ENCODE results near the gene RNF208.

RNF208 gene

GRCh38 chr9:137234758-137235423 is 12.9 kb upstream of the RNF208 start:
- peaks cover 36% of the 10 kb centered on the region for H3K4me1 ChIP-seq (ENCODE audit: insufficient read depth, low read length)
- no peak overlapping the region for H3K4me3 ChIP-seq (ENCODE audit: low read depth in 1 of 2, low read length in 2 of 2)
- no peak overlapping the region for H3K9ac ChIP-seq (ENCODE audit: low read length)
- peaks cover 4 to 45% of the 10 kb centered on the region in 2 donors for H3K27me3 ChIP-seq (ENCODE audit: control insufficient read depth in 1 of 2, insufficient read depth in 2 of 2, low read length in 2 of 2)
- H3K9me3 ChIP-seq (ENCODE audit: low read length), result no peaks in the 10 kb centered on the region
- H3K27ac ChIP-seq (ENCODE audit: low read depth, low read length), result no peak overlapping the region
- H3K36me3 ChIP-seq (ENCODE audit: insufficient read depth, low read length), result peaks cover 5% of the 10 kb centered on the region

GRCh38 chr9:137234055-137234697 is 12.1 kb upstream of the RNF208 start:
- Histone ChIP-seq H3K27ac (ENCODE audit: low read depth, low read length) (no peak overlapping the region), H3K4me1 (ENCODE audit: insufficient read depth, low read length) (peaks cover 35% of the 10 kb centered on the region), H3K27me3 (ENCODE audit: control insufficient read depth in 1 of 2, insufficient read depth in 2 of 2, low read length in 2 of 2) (peaks cover 4 to 52% of the 10 kb centered on the region in 2 donors), H3K4me3 (ENCODE audit: low read depth in 1 of 2, low read length in 2 of 2) (no peak overlapping the region), H3K9me3 (ENCODE audit: low read length) (no peaks in the 10 kb centered on the region), H3K9ac (ENCODE audit: low read length) (no peak overlapping the region), H3K36me3 (ENCODE audit: insufficient read depth, low read length) (peaks cover 5% of the 10 kb centered on the region)

- Histone ChIP-seq H3K4me1 (ENCODE audit: insufficient read depth, low read length) (peaks cover 27% of the 10 kb centered on the region), H3K9me3 (ENCODE audit: low read length) (no peaks in the 10 kb centered on the region), H3K4me3 (ENCODE audit: low read depth in 1 of 2, low read length in 2 of 2) (no peak overlapping the region), H3K9ac (ENCODE audit: low read length) (no peak overlapping the region), H3K27ac (ENCODE audit: low read depth, low read length) (no peak overlapping the region), H3K27me3 (ENCODE audit: control insufficient read depth in 1 of 2, insufficient read depth in 2 of 2, low read length in 2 of 2) (peaks cover 4 to 60% of the 10 kb centered on the region in 2 donors), H3K36me3 (ENCODE audit: insufficient read depth, low read length) (no peaks in the 10 kb centered on the region)
Measured at GRCh38 chr9:137233143-137233980, 11.3 kb upstream of the RNF208 start.

- no peak overlapping the region for H3K4me3 ChIP-seq (ENCODE audit: low read depth in 1 of 2, low read length in 2 of 2)
- no peak overlapping the region for H3K9ac ChIP-seq (ENCODE audit: low read length)
Measured at GRCh38 chr9:137232510-137232909, 10.5 kb upstream of the RNF208 start.

GRCh38 chr9:137232101-137232500 is 10.1 kb upstream of the RNF208 start:
- H3K27me3 ChIP-seq (ENCODE audit: control insufficient read depth in 1 of 2, insufficient read depth in 2 of 2, low read length in 2 of 2), result peaks cover 4 to 70% of the 10 kb centered on the region in 2 donors
- peaks cover 18% of the 10 kb centered on the region for H3K4me1 ChIP-seq (ENCODE audit: insufficient read depth, low read length)
- H3K9me3 ChIP-seq (ENCODE audit: low read length), result no peaks in the 10 kb centered on the region
- no peaks in the 10 kb centered on the region for H3K36me3 ChIP-seq (ENCODE audit: insufficient read depth, low read length)
- no peak overlapping the region for H3K27ac ChIP-seq (ENCODE audit: low read depth, low read length)
- H3K4me3 ChIP-seq (ENCODE audit: low read depth in 1 of 2, low read length in 2 of 2), result no peak overlapping the region
- H3K9ac ChIP-seq (ENCODE audit: low read length), result no peak overlapping the region

More at GRCh38 chr9:137232510-137232909, 10.5 kb upstream of the RNF208 start:
- Histone ChIP-seq H3K27me3 (ENCODE audit: control insufficient read depth in 1 of 2, insufficient read depth in 2 of 2, low read length in 2 of 2) (peaks cover 4 to 65% of the 10 kb centered on the region in 2 donors), H3K9me3 (ENCODE audit: low read length) (no peaks in the 10 kb centered on the region), H3K36me3 (ENCODE audit: insufficient read depth, low read length) (no peaks in the 10 kb centered on the region), H3K4me1 (ENCODE audit: insufficient read depth, low read length) (peaks cover 19% of the 10 kb centered on the region), H3K27ac (ENCODE audit: low read depth, low read length) (no peak overlapping the region)

GRCh38 chr9:137231372-137232039 is 9.5 kb upstream of the RNF208 start:
- H3K36me3 ChIP-seq (ENCODE audit: insufficient read depth, low read length), result no peaks in the 10 kb centered on the region
- peaks cover 13% of the 10 kb centered on the region for H3K4me1 ChIP-seq (ENCODE audit: insufficient read depth, low read length)

GRCh38 chr9:137230705-137231371 is 8.8 kb upstream of the RNF208 start, which contains the start of gene SLC34A3:
TSS of gene SLC34A3 (plus strand) at chr9:137230901. CDS start at chr9:137231703, 802 bp downstream.
- Histone ChIP-seq H3K9ac (ENCODE audit: low read length) (no peak within 1 kb of the TSS), H3K27me3 (ENCODE audit: control insufficient read depth in 1 of 2, insufficient read depth in 2 of 2, low read length in 2 of 2) (peaks cover 4 to 72% of the 10 kb centered on the region in 2 donors), H3K9me3 (ENCODE audit: low read length) (no peaks in the 10 kb centered on the region), H3K4me1 (ENCODE audit: insufficient read depth, low read length) (peaks cover 6% of the 10 kb centered on the region), H3K36me3 (ENCODE audit: insufficient read depth, low read length) (no peaks in the 10 kb centered on the region), H3K27ac (ENCODE audit: low read depth, low read length) (no peak within 1 kb of the TSS), H3K4me3 (ENCODE audit: low read depth in 1 of 2, low read length in 2 of 2) (no peak within 1 kb of the TSS)

More at GRCh38 chr9:137231372-137232039, 9.5 kb upstream of the RNF208 start:
- no peaks in the 10 kb centered on the region for H3K9me3 ChIP-seq (ENCODE audit: low read length)
- no peak overlapping the region for H3K9ac ChIP-seq (ENCODE audit: low read length)
- peaks cover 4 to 74% of the 10 kb centered on the region in 2 donors for H3K27me3 ChIP-seq (ENCODE audit: control insufficient read depth in 1 of 2, insufficient read depth in 2 of 2, low read length in 2 of 2)
- no peak overlapping the region for H3K4me3 ChIP-seq (ENCODE audit: low read depth in 1 of 2, low read length in 2 of 2)
- H3K27ac ChIP-seq (ENCODE audit: low read depth, low read length), result no peak overlapping the region

- no peaks in the 10 kb centered on the region for H3K36me3 ChIP-seq (ENCODE audit: insufficient read depth, low read length)
- H3K4me3 ChIP-seq (ENCODE audit: low read depth in 1 of 2, low read length in 2 of 2), result no peak overlapping the region
- H3K27ac ChIP-seq (ENCODE audit: low read depth, low read length), result no peak overlapping the region
- H3K9me3 ChIP-seq (ENCODE audit: low read length), result no peaks in the 10 kb centered on the region
- H3K27me3 ChIP-seq (ENCODE audit: control insufficient read depth in 1 of 2, insufficient read depth in 2 of 2, low read length in 2 of 2), result peaks cover 4 to 65% of the 10 kb centered on the region in 2 donors
- no peaks in the 10 kb centered on the region for H3K4me1 ChIP-seq (ENCODE audit: insufficient read depth, low read length)
- no peak overlapping the region for H3K9ac ChIP-seq (ENCODE audit: low read length)
Measured at GRCh38 chr9:137229903-137230704, 8.1 kb upstream of the RNF208 start.

GRCh38 chr9:137228968-137229896 is 7.2 kb upstream of the RNF208 start:
- no peak overlapping the region for H3K27ac ChIP-seq (ENCODE audit: low read depth, low read length)
- H3K9me3 ChIP-seq (ENCODE audit: low read length), result no peaks in the 10 kb centered on the region
- no peak overlapping the region for H3K9ac ChIP-seq (ENCODE audit: low read length)
- peaks cover 4 to 64% of the 10 kb centered on the region in 2 donors for H3K27me3 ChIP-seq (ENCODE audit: control insufficient read depth in 1 of 2, insufficient read depth in 2 of 2, low read length in 2 of 2)
- no peak overlapping the region for H3K4me3 ChIP-seq (ENCODE audit: low read depth in 1 of 2, low read length in 2 of 2)
- H3K36me3 ChIP-seq (ENCODE audit: insufficient read depth, low read length), result no peaks in the 10 kb centered on the region
- peaks cover under 1% of the 10 kb centered on the region for H3K4me1 ChIP-seq (ENCODE audit: insufficient read depth, low read length)

All from muscle layer of colon (tissue), 2 donors.